HCT116 (cell line): ENCODE results near the gene NDUFC2. TPM values are rescaled to one million over a fixed set of nuclear protein-coding genes. Genes with fewer than 3 reads are reported as not detected.

ENCODE experiments used
- ATAC-seq: fragments of 200-7000 bp; cut with Tn5 transposase; 2 replicates; pipeline ENCODE4 v1.9.1; 2020; ENCODE audit warnings: mild to moderate bottlenecking, moderate library complexity
- BruUV-seq: library from RNA; stranded (reverse); fragments of 400-500 nt; replicated peaks from 2 replicates; lab custom pipeline; 2021; lab: Mats Ljungman, UMichigan
- CTCF ChIA-PET: fragments of 300-600 bp; sonication (Branson Sonifier 250); formaldehyde crosslinking; loops from one replicate; lab custom pipeline; 2021; ENCODE audit warnings: antibody characterized with exemption; lab: Charles Lee
- POLR2A ChIA-PET: fragments of 300-600, 350-600 bp; sonication (Branson Sonifier 250); formaldehyde crosslinking; loops from one replicate; lab custom pipeline; 2021; ENCODE audit warnings: antibody characterized with exemption; lab: Charles Lee
- RAD21 ChIA-PET, 2 experiments: fragments of 300-600 bp; sonication (Branson Sonifier 250); formaldehyde crosslinking; loops; one replicate each; lab custom pipeline; 2023; ENCODE audit warnings: low total read pairs in 2 of 2; ENCODE audit not compliant: uncharacterized antibody in 2 of 2, unreplicated experiment in 2 of 2, low non-redundant PET in 1 of 2; lab: Charles Lee
- DNase-seq: peaks from one replicate; pipeline ENCODE4 v3.0.0-alpha.2; 2010; ENCODE audit warnings: low read depth, low spot score
- H2AFZ ChIP-seq: fragments of 200-600 bp; shearing (Covaris generic), sonication (generic); 2 replicates; pipeline ENCODE4 v1.6.1; 2017; ENCODE audit warnings: low read depth, mixed run types, mixed read lengths, antibody characterized with exemption, low read length; ENCODE audit not compliant: poor library complexity, severe bottlenecking
- H3K27ac ChIP-seq: 2 replicates; pipeline ENCODE4 v1.5.1; 2012; ENCODE audit warnings: low read depth, low read length
- H3K27me3 ChIP-seq: fragments of 200-600 bp; sonication (generic); 2 replicates; pipeline ENCODE4 v1.6.1; 2016; ENCODE audit warnings: mixed run types, low read length, mixed read lengths; ENCODE audit not compliant: insufficient read depth
- H3K36me3 ChIP-seq, 2 experiments: fragments of 200-500 bp in 1 of 2; fragments of 200-600 bp in 1 of 2; sonication (Bioruptor generic) in 1 of 2; sonication (generic) in 1 of 2; 2 replicates each; pipeline versions ENCODE4 v1.5.1 to v1.6.1; 2014 to 2016; ENCODE audit warnings: low read length in 2 of 2, inconsistent platforms in 1 of 2, mixed read lengths in 1 of 2, mixed run types in 1 of 2; ENCODE audit not compliant: insufficient read depth in 2 of 2, control insufficient read depth in 1 of 2
- H3K4me1 ChIP-seq, 2 experiments: fragments of 200-600 bp in 1 of 2; sonication (generic) in 1 of 2; 2 replicates each; pipeline versions ENCODE4 v1.5.1 to v1.6.1; 2012 to 2017; ENCODE audit warnings: low read length in 2 of 2, inconsistent platforms in 1 of 2, mild to moderate bottlenecking in 1 of 2, mixed read lengths in 1 of 2, mixed run types in 1 of 2, moderate library complexity in 1 of 2; ENCODE audit not compliant: insufficient read depth in 2 of 2, control insufficient read depth in 1 of 2
- H3K4me2 ChIP-seq: fragments of 200-600 bp; sonication (generic); 2 replicates; pipeline ENCODE4 v1.6.1; 2017; ENCODE audit warnings: mixed run types, low read length, mixed read lengths
- H3K4me3 ChIP-seq, 2 experiments: fragments of 200-600 bp in 1 of 2; sonication (generic) in 1 of 2; replicated peaks in 1 of 2; 2 replicates each; pipeline ENCODE4 v1.5.1; 2011 to 2016; ENCODE audit warnings: low read length in 2 of 2, control low read depth in 1 of 2, low read depth in 1 of 2, mild to moderate bottlenecking in 1 of 2, mixed read lengths in 1 of 2, mixed run types in 1 of 2
- H3K79me2 ChIP-seq: fragments of 200-600 bp; sonication (generic); 2 replicates; pipeline ENCODE4 v1.6.1; 2017; ENCODE audit warnings: mild to moderate bottlenecking, mixed run types, low read length, moderate library complexity, mixed read lengths; ENCODE audit not compliant: insufficient read depth
- H3K9ac ChIP-seq: fragments of 200-600 bp; sonication (generic); 2 replicates; pipeline ENCODE4 v1.6.1; 2016; ENCODE audit warnings: low read length, mixed read lengths
- H3K9me2 ChIP-seq: fragments of 200-600 bp; sonication (generic), shearing (Covaris generic); 2 replicates; pipeline ENCODE4 v1.6.1; 2017; ENCODE audit warnings: mixed run types, mild to moderate bottlenecking, moderate library complexity; ENCODE audit not compliant: insufficient read depth
- H3K9me3 ChIP-seq, 2 experiments: fragments of 200-500 bp in 1 of 2; fragments of 200-600 bp in 1 of 2; sonication (Bioruptor generic) in 1 of 2; sonication (generic) in 1 of 2; 2 replicates each; pipeline ENCODE4 v1.6.1; 2014 to 2017; ENCODE audit warnings: low read length in 2 of 2, mixed read lengths in 2 of 2, inconsistent platforms in 1 of 2, low read depth in 1 of 2, mild to moderate bottlenecking in 1 of 2, mixed run types in 1 of 2, moderate library complexity in 1 of 2; ENCODE audit not compliant: control insufficient read depth in 1 of 2, insufficient read depth in 1 of 2
- H4K20me1 ChIP-seq: fragments of 200-600 bp; sonication (generic), shearing (Covaris generic); 2 replicates; pipeline ENCODE4 v1.6.1; 2017; ENCODE audit warnings: mixed run types, mild to moderate bottlenecking, moderate library complexity; ENCODE audit not compliant: insufficient read depth
- CEBPB ChIP-seq: IDR thresholded peaks from 2 replicates; pipeline ENCODE4 v1.6.1; 2012; ENCODE audit warnings: low read depth
- POLR2AphosphoS5 ChIP-seq: IDR thresholded peaks from 2 replicates; pipeline ENCODE4 v1.6.1; 2011; ENCODE audit warnings: mild to moderate bottlenecking, low read depth, low read length, moderate library complexity
- SP1 ChIP-seq: IDR thresholded peaks from 2 replicates; pipeline ENCODE4 v1.6.1; 2012; ENCODE audit warnings: low read depth
- SRF ChIP-seq: IDR thresholded peaks from 2 replicates; pipeline ENCODE4 v1.6.1; 2012; ENCODE audit warnings: low read depth
- TCF7L2 ChIP-seq: IDR thresholded peaks from 2 replicates; pipeline ENCODE4 v1.7.0; 2011; ENCODE audit warnings: borderline replicate concordance, inconsistent platforms; ENCODE audit not compliant: insufficient read depth, insufficient read length; ENCODE audit errors: extremely low read depth
- YY1 ChIP-seq: IDR thresholded peaks from 2 replicates; pipeline ENCODE4 v1.6.1; 2011; ENCODE audit warnings: low read length, low read depth, moderate library complexity, mild to moderate bottlenecking; ENCODE audit not compliant: insufficient replicate concordance; ENCODE audit errors: extremely low read depth
- intact Hi-C: fragments of 100-400 bp; cut with micrococcal nuclease; formaldehyde crosslinking; loops from 2 replicates; pipeline ENCODE4 v1.10.0; 2022
- total RNA-seq: library from RNA; stranded (reverse); gene quantifications from one replicate; pipeline ENCODE4 v1.2.1, GENCODE V29; 2021; ENCODE audit not compliant: unreplicated experiment
- TF ChIP-seq, protein P1 (sequence below): IDR thresholded peaks from 2 replicates; pipeline ENCODE4 v1.6.1; 2011; ENCODE audit warnings: mild to moderate bottlenecking, low read length, moderate library complexity; ENCODE audit not compliant: insufficient replicate concordance; ENCODE audit errors: extremely low read depth
- TF ChIP-seq, protein P2 (sequence below): IDR thresholded peaks from 2 replicates; pipeline ENCODE4 v1.6.1; 2012; ENCODE audit warnings: low read depth

The NDUFC2 gene
- total RNA-seq, 1 experiment from 2014 or later, result 225 TPM

DNA sequence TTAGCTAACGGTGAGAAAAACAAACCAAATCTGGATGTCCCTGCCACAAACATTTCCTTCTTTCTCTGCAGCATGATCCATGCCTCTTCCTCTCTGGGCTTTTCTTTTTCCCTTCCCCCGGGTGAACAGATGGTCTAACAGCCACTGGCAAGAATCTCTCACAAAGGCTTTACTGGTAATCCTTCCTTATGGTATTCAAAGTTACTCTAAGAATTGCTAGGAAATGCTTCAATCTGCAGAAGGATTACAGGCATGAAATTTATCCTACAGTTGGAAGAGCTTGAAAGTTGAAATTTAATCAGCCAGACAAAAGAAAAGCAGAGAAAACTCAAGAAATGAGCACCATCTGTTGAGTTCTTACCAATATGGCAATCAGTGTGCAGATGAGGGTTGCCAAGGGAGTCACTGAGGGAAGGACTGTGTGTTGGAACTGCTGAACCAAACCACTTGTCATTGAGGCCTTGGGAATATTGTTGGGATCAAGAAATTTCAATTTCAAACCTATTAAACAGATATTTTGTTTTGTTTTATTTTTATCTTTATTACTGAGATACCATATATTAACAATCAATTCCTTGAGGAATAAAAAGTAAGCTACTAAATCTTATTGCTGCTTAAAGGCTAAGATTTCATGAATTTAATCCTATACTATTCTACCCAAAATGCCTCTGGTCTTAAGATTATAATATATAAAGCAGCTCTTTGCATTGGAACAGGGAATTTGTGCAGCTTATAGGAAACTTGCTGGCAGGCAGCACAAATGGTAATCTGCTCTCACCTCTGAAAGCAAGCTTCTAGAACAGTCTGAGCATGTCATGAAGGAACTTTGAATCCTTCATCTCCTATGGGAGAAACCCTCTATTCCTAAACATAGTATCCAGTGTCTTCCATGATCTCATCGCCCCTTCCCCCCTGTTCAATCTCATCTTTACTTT is 29.7 kb upstream of the NDUFC2 start:
- intact Hi-C loops, result no loop called here
- ChIA-PET RAD21 (no interaction called here), POLR2A (no interaction called here), CTCF (no interaction called here)
- no peak for ATAC-seq
- TF ChIP-seq SRF (no peak), SP1 (no peak), TCF7L2 (no peak), POLR2AphosphoS5 (no peak), CEBPB (no peak), YY1 (no peak)
- TF ChIP-seq, protein P1, sequence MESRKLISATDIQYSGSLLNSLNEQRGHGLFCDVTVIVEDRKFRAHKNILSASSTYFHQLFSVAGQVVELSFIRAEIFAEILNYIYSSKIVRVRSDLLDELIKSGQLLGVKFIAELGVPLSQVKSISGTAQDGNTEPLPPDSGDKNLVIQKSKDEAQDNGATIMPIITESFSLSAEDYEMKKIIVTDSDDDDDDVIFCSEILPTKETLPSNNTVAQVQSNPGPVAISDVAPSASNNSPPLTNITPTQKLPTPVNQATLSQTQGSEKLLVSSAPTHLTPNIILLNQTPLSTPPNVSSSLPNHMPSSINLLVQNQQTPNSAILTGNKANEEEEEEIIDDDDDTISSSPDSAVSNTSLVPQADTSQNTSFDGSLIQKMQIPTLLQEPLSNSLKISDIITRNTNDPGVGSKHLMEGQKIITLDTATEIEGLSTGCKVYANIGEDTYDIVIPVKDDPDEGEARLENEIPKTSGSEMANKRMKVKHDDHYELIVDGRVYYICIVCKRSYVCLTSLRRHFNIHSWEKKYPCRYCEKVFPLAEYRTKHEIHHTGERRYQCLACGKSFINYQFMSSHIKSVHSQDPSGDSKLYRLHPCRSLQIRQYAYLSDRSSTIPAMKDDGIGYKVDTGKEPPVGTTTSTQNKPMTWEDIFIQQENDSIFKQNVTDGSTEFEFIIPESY, result no peak
- TF ChIP-seq, protein P2, sequence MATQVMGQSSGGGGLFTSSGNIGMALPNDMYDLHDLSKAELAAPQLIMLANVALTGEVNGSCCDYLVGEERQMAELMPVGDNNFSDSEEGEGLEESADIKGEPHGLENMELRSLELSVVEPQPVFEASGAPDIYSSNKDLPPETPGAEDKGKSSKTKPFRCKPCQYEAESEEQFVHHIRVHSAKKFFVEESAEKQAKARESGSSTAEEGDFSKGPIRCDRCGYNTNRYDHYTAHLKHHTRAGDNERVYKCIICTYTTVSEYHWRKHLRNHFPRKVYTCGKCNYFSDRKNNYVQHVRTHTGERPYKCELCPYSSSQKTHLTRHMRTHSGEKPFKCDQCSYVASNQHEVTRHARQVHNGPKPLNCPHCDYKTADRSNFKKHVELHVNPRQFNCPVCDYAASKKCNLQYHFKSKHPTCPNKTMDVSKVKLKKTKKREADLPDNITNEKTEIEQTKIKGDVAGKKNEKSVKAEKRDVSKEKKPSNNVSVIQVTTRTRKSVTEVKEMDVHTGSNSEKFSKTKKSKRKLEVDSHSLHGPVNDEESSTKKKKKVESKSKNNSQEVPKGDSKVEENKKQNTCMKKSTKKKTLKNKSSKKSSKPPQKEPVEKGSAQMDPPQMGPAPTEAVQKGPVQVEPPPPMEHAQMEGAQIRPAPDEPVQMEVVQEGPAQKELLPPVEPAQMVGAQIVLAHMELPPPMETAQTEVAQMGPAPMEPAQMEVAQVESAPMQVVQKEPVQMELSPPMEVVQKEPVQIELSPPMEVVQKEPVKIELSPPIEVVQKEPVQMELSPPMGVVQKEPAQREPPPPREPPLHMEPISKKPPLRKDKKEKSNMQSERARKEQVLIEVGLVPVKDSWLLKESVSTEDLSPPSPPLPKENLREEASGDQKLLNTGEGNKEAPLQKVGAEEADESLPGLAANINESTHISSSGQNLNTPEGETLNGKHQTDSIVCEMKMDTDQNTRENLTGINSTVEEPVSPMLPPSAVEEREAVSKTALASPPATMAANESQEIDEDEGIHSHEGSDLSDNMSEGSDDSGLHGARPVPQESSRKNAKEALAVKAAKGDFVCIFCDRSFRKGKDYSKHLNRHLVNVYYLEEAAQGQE, result no peak
- Histone ChIP-seq H3K9me3 (no peaks in the 10 kb centered on the region), H2AFZ (no peak overlapping the region), H3K4me1 (no peaks in the 10 kb centered on the region), H4K20me1 (no peaks in the 10 kb centered on the region), H3K9me2 (no peaks in the 10 kb centered on the region), H3K36me3 (peaks cover 7 to 21% of the 10 kb centered on the region in 2 experiments), H3K4me2 (no peak overlapping the region), H3K27ac (no peak overlapping the region), H3K4me3 (no peak overlapping the region), H3K9ac (no peak overlapping the region), H3K27me3 (no peaks in the 10 kb centered on the region), H3K79me2 (no peaks in the 10 kb centered on the region)
- no peak for DNase-seq
- BruUV-seq, result no TSS peak
